SK-N-MC (cell line): Measurements from ENCODE around the gene PPME1.

Source experiments
- EZH2 ChIP-seq: fragments of 200-600 bp; sonication (generic); IDR thresholded peaks from one replicate; pipeline ENCODE4 v1.6.1; 2017; ENCODE audit warnings: antibody characterized with exemption
- FOXP2 ChIP-seq: optimal IDR thresholded peaks from 2 replicates; pipeline ENCODE3; 2011; ENCODE audit warnings: mild to moderate bottlenecking, moderate library complexity; ENCODE audit not compliant: insufficient read depth; ENCODE audit errors: extremely low read length, control extremely low read depth
- POLR2AphosphoS5 ChIP-seq: IDR thresholded peaks from 2 replicates; pipeline ENCODE4 v1.6.1; 2012; ENCODE audit warnings: mild to moderate bottlenecking, low read depth, low read length, borderline replicate concordance

GRCh38 chr11:74232311-74232950 lies 61.3 kb downstream of the PPME1 start:
- TF ChIP-seq EZH2, result no peak
- TF ChIP-seq FOXP2, result no peak
- TF ChIP-seq POLR2AphosphoS5, result no peak
